GM18526 (cell line): ENCODE measurements around the gene S100G.

Experiments used
- POLR2A ChIP-seq: IDR thresholded peaks from 3 replicates; pipeline ENCODE4 v1.6.1; 2011; ENCODE audit not compliant: insufficient read length; ENCODE audit errors: extremely low read depth

S100G gene

DNA sequence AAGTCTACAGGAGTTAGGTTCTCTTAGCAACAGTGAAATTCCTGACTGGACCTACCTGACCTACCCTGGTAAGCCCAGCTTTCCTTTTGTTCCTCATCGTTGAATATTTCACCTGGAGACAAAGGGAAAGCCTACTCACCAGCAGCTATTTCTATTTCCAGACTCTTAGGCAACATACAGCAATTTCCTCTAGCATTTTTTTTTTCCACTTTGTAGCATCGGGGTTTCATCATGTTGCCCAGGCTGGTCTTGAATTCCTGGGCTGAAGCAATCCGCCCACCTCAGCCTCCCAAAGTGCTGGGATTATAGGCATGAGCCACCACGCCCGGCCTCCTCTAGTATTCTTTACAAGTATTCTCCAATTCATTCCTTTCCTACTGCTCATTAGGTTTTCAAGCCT is 6.8 kb upstream of the S100G start:
- no peak for TF ChIP-seq POLR2A

DNA sequence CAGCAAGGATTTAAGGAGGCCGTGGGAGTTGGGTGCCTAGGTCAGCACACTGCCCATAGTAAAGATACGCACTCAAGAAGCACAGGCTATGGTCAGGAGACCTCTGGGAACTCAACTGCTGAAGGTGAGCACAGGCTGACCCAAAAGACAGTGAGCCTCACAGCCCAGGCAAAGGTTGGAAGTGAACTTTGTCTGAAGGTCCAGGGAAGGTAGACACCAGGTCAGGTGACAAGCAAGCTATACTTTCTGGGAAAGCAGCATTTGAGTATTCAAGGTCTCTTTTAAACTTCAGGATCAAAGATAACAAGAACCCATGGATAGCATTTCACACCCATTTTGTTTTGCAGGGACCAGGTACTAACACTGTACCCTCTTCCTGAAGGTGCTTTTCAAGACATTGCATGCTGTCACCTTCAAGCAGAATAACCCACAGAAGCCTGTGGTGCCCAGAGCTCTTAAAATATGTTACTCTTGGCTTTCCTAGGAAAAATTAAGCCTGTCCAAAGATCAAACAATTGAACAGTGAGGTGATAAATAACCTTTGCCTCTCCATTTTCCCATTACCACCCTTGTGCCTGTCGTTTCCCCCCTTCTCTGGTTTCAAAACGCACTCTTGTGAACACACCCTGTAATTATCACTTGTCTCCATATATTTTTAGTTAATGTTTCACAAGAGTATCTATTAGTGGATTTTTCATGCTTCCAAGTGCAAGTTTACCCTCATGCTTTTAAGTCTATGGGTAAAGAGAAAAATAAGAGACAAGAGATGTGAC is 3.4 kb upstream of the S100G start:
- TF ChIP-seq POLR2A: no peak

DNA sequence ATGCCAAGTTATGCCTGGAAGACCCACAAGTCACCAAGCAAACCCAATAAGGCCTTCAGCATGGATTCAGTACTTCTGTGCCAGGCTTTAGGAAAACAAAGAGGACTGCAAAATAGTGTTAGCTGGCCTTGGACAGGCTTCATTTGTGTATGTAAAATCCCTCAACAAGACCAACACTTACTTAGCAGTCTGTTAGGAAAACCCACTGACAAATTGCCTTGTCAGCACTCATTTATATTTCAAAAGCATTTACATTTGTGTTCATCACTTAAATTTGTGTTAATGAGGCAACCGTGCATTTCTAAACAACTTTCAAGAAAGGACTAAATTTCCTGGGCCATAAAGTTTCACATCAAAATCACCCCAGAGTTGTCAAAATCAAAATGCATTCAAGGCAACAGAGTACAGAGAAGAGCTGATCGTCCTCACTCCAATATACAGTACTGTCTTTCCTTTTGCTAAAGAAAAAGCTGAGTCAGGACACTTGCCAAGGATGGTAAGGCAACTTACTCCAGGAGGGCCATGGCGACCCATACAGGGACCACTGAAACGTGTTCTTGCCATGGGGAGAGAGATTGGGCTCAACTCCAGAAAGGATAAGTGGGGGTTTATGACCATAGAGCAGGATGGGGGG is 1.6 kb downstream of the S100G start:
- no peak for TF ChIP-seq POLR2A

DNA sequence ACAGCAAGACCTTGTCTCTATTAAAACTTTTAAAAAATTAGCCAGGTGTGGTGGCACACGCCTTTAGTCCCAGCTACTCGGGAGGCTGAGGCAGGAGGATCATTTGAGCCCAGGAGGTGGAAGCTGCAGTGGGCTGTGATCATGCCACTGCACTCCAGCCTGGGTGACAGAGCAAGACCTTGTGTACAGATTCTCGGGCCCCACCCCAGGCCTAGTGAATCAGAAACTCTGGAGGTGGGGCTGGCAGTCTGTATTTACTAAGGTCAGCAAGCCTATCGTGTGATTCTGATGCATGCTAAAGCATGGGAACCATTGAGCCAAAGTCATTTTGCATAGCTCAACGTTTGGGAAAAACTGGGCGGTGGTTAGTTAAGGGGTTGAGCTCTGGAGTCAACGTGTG is 3.5 kb downstream of the S100G start:
- TF ChIP-seq POLR2A: no peak

DNA sequence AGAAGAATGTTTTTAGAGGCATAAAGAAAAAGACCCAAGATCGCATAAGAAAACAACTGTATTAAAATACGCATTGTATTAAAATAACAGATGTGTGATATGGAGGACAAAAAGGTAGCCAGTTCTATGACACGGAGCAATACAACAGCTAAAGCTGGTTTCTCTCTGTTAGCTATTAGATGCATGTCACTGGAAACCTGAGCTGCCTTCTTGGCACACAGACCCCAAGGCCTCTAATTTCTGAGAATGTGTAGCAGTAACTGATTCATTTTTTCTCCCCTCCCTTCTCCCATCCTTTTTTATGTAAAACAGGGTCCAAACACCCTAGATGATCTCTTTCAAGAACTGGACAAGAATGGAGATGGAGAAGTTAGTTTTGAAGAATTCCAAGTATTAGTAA is 4.1 kb downstream of the S100G start:
- TF ChIP-seq POLR2A: no peak

DNA sequence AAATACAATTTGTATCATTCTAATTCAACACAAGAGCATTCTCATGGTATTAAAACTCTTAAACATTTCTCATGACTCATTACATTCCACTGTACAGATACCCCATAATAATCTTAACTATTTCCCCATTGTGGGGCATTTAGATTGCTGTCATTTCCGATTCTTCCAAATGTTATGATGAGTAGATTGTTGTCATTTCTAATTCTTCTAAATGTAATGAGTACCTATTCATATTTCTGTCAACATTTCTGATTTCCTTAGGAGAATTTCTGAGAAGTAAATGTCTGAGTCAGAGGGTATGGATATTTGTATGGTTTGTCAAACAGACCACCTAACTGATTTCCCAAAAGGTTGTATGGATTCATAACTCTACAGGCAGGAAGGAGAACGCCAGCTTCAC is 8.3 kb downstream of the S100G start:
- TF ChIP-seq POLR2A: no peak

DNA sequence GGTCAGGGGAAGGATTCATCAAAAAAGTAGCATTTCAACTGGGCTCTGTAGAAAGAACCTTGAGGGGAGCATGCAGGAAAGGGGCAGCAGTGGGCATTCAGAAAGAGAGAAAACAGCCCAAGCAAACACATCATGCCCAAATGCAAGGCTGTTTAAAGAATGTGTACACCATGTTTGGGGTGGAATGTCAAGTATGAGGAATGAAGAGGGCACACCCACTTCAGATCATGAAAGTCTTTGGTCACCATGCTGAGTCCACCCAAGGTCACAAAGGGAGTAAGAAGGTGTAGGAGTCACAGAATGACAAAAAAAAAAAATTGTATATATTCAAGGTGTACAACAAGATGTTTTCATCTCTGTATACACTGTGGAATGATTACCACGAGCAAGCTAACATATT is 9.4 kb downstream of the S100G start:
- no peak for TF ChIP-seq POLR2A

DNA sequence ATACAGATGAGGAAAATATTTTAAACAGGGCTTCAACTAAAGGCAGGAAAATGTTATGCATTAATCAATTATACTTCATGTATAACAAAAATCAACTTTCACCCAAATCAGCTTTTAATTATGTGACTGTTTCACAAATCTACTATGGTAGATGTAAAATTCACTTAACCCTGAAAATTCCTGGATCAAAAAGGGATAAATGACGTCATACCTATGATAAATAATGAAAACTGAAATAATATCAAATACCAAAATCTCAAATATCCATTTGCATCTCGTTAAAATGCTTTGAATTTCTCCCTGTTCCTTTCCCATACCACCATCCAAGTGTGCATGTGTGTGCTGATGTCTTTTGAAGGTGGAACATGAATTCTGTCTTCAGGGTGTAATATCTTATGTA is 11.5 kb downstream of the S100G start:
- TF ChIP-seq POLR2A: no peak

DNA sequence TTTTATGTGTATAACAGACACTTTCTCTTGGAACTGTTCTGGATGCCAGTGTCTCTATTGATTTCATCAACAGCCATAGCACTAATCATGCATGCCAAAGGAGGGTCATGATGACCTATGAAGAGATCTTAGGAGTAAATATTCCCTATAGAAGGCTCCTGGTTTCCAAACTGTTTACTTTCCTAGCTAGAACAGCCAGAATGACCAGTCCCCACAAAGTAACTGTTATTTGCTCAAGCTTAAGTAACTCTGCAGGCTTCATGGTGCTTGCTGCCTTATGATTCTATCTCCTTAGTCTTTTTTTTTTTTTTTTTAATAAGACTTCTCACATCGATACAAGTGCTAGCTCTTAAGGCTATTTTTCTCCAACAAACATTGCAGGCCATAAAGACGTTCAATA is 12.4 kb downstream of the S100G start:
- no peak for TF ChIP-seq POLR2A

DNA sequence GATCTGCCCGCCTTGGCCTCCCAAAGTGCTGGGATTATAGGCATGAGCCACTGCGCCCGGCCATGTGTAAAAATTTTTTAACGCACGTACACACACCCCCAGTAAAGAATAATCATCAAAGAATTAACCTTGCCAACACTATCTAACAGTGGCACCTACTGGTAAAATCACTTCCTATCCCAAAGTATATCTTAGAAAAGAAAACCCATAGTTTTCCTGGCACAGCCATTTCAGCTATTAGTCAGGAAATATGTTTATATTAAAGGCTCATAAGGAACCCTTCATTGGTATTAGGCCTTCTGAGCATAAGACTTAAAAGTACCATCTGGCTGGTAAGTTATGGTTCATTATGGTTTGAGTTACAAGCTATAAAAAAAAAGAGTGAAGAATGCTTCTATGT is 14.1 kb downstream of the S100G start:
- no peak for TF ChIP-seq POLR2A

DNA sequence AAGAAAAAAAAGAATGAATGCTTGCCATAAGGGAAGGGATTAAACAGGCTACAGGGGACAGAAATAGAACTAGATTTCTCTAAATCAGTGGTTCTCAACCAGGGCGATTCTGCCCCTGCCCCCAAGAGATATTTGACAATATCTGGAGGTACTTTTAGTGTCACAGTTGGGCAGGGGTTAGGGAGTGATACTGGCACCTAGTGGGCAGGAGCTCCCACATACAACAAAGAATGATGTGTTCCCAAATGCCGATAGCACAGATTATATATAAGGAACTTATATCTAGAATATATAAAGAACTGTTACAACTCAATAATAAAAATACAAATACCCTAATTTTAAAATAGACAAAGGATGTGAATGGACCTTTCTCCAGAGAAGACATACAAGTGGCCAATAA is 14.7 kb downstream of the S100G start:
- no peak for TF ChIP-seq POLR2A

DNA sequence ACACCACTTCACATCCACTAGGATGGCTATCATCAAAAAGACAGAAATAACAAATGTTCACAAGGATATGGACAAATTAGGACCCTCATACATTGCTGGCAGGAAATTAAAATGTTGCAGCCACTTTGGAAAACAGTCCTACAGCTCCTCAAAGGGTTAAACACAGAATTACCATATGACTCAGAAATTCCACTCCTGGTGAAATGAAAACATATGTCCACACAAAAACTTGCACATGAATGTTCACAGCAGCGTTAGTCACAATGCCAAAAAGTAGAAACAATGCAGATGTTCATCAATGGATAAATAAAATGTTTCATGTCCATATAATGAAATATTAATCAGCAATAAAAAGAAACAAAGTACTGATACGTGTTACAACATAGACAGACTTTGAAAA is 15.1 kb downstream of the S100G start:
- no peak for TF ChIP-seq POLR2A

DNA sequence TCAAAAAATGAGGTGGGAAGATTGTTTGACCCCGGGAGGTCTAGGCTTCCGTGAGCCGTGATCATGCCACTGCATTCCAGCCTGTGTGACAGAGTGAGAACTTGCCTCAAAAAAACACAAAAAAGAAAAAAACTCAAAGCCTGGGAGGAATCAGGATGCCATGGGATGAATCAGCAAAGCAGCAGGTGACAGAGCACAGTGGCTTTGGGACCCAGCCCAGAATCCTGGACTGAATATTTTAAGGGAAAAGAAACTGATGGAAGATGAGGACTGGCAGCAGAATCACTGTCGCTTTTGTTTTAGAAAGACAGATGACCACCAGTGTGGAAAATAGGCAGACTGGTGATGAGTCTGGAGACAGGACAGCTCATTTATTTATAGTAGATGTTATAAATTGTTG is 16.6 kb downstream of the S100G start:
- TF ChIP-seq POLR2A: no peak

DNA sequence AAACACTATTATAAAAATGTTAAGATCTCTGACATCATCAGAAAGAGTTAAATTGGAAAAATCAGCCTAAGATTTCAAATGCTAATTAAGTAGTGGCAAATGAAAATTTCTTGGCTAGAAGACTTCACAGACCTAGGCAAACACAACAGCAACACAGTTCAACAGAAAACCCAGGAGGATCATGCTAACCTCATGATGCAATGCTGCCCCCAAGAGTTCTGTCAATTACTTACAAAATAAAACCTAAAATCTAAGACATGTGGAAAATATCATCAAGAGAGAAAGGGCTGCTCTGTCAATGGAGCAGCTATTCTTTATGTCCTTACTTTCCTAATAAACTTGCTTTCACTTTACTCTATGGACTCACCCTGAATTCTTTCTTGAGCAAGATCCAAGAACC is 21.0 kb downstream of the S100G start:
- no peak for TF ChIP-seq POLR2A

DNA sequence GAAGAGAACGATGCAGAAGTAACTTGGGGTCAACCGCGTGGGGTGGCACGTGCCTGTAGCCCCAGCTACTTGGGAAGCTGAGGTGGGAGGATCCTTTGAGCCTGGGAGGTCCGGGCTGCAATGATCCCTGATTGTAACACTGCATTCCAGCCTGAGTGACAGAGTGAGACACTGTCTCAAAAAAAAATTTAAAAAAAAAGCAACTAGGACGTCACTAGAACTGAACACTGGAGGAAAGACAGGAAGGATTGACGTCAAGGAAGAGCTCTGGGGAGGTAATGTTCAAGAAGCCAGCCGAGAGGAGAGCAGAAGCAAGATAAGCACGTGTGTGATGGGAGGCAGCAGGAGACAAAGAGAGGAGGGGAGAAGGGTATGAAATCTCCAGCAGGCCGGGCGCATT is 28.7 kb downstream of the S100G start:
- TF ChIP-seq POLR2A: no peak

DNA sequence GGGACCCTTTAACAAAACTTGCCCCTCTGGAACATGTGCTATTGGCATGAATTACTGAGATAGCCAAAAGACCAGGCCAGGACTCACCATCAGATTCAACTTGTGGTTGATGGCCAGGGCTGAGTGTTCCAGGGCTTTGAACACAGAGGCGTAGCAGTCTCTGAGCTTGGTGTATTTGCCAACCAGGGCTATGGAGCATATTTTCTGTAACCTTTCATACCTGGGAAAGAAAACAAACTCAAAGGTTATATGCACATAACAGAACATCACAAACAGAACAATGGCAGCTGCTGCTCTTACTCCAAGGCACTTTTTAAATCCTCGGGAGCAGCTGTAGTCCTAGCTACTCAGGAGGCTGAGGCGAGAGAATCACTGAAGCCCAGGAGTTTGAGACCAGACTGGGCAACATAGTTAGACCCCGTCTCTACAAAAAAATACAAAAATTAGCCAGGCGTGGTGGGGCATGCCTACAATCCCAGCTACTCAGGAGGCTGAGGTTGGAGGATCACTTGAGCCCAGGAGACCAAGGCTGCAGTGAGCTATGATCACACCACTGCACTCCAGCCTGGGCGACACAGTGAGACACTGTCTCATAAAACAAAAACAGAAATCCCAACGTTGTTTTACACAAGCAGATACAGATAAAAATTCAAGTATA is 33.2 kb downstream of the S100G start:
- TF ChIP-seq POLR2A: no peak
